ENCODE results near the gene CHST15.
"Not testable (repeated sequence)": the region's sequence is repeated elsewhere in the genome, so short reads cannot be mapped to it uniquely, and the experiment has no call there.

The CHST15 gene

GRCh38 chr10:124040451-124041188, 52.8 kb downstream of the CHST15 start:
- DNase-seq, result no peak

GRCh38 chr10:124039483-124040013, 53.9 kb downstream of the CHST15 start:
- no peak for DNase-seq

DNA sequence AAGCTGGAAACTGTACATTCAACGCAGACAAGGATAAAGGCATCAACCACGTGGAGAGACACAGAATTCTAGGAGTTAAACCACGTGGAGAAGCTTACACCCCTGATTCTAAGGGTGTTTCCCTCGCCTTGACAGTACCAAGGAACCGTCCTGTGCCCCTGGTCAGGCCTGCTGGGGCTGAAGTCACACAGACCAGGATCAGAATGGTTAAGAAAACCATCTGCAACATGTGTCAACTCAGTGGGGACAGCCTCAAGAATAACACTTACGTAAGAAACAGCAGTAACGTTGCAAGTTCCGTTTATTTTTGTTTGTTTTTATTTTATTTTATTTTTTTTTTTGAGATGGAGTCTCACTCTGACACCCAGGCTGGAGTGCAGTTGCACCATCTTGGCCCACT, 55.6 kb downstream of the CHST15 start:
- no peak for DNase-seq

DNA sequence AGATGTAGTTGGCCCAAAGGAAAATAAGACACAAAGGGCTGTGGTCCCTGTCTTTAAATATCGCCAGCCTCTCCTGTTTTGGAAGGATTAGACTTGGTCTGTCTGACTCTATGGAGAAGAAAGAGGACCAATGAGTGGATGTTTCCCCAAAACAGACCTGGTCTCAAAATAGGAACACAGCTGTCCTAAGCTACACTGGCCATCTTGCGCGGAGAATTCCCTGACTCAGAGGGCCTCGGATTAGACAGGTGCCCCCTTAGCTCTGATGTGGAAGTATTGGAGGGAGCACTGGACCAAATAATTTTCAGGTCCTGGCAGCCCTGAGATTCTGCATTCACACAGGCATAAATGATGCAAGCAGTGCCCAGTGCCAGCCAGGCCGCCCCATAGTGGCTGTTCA, 56.1 kb downstream of the CHST15 start:
- no peak for DNase-seq

GRCh38 chr10:124036746-124037145, 56.7 kb downstream of the CHST15 start:
- no peak for DNase-seq

GRCh38 chr10:124035928-124036558, 57.4 kb downstream of the CHST15 start:
- DNase-seq, result peak; percentile 40

GRCh38 chr10:124035306-124035927, 58.0 kb downstream of the CHST15 start:
- no peak for DNase-seq

DNA sequence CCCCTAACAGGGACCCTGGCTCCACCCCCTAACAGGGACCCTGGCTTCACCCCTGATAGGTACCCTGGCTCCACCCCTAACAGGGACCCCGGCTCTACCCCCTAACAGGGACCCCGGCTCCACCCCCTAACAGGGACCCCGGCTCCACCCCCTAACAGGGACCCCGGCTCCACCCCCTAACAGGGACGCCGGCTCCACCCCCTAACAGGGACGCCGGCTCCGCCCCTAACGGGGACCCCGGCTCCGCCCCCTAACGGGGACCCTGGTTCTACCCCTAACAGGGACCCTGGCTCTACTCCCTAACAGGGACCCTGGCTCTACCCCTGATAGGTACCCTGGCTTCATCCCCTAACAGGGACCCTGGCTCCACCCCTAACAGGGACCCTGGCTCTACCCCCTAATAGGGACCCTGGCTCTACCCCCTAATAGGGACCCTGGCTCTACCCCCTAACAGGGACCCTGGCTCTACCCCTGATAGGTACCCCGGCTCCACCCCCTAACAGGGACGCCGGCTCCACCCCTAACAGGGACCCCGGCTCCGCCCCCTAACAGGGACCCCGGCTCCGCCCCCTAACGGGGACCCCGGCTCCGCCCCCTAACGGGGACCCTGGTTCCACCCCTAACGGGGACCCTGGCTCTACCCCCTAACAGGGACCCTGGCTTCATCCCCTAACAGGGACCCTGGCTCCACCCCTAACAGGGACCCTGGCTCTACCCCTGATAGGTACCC, 58.7 kb downstream of the CHST15 start:
- not testable (repeated sequence) for DNase-seq

DNA sequence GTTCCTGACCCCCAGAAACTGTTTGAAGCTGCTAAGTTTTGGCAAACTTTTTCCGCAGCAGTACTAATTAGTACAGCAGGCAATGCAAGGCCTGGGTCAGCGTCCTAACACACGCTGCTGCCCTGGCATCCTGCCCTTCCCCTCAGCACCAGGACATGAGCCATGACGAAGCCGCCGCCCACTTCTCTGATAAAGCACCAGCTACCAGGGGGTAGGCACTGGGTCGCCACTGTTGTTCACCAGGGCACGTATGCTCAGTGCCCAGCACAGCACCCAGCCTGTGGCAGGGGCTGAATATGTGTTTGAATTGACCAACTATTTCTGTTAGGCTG, 59.5 kb downstream of the CHST15 start:
- DNase-seq, result no peak

DNA sequence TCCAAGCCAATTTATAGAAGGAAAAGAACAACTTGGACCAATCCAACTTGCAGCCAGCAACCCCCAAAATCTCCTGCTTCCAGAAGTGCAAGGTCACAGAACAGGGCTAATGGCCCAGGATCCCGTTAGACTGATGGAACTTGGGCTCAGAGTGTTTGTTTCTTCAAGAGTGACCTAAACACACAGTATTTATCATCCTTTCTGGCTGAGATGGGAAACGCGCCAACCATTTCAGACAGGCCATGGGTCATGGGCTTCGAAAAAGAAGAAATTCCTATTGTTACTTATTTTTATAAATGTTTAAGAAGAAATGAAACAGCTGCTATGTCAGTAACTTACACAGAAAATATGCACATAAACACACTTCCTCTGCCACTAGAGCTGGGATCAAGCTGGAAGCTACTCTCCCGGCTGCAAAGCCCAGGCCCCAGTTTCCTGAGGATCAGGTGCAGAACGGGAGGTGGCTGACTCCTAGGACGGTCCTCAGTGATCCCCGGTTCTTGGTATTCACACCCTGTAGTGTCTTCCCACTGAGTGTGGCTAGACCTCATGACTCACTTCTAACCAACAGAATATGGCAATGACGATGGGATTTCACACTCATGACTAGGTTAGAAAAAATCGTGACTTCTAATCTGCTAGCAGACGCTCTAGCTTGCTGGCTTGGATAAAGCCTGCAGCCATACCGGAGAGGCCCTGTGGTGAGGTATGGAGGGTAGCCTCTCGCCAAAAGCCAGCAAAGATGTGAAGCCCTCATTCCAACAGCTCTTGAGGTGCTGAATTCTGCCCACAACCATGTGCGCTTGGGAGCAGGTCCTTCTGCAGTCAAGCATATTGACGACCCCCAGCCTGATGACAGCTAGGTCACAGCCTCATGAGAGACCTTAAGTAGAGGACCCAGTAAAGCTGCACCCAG, 60.2 kb downstream of the CHST15 start:
- DNase-seq, result no peak

- no peak for DNase-seq
These were observed 61.1 kb downstream of the CHST15 start for GRCh38 chr10:124032087-124032935.

- DNase-seq, result no peak
These were observed 62.8 kb downstream of the CHST15 start for GRCh38 chr10:124030492-124031110.

DNA sequence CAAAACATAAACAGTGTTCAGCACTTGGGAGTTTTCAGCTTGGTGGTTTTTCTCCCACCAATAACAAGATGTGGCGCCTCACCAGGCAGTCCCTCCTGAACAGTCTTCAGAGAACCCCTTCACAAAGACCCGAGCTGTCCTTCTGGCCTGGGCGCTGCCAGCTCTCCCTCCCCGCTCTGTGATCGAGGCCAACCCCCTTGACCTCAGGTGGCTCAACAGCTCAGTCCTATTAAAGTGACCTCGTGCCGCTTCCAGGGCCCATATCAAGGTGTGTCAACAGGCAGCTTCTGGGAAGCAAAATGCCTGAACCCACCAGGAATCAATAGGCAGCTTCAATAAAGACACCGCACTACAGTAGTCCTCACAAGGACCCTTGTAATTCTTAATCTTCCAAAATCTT, 63.3 kb downstream of the CHST15 start:
- DNase-seq, result no peak

GRCh38 chr10:124029559-124029958, 63.8 kb downstream of the CHST15 start:
- no peak for DNase-seq

DNA sequence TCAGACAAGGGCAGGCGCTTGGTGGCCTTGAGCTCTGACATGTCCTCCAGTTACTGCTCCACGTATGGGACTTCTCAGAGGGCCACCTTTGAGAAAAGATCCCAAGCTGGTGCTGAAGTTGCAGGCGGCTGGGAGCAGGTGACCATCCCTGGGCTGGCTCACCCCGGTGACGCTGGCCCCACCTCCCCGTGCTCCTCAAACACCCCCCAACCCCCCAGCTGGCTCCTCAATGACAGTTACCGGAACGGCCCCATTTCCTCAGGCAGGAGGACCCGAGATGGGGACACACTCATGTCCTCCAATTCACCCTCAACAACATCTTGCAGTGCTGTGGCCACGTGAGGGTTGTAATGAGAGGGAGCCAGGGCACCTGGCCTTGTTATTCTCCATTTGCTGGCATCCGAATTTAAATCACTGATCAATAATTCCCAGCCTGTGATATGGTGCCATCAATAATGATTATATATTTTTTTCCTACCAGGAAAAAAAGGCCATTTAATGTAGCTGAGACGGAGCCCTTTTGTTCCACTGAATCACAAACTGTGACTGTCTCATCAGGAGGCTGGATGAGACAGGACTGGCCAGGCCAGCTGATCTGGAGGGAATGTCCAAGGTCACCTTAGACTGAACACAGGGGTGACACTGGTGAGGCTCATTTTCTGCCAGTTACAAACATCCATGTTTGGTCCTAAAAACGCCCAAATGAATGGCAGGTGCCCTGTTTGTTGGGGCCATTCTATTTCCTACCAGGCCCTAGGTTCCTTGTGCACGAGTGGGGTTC, 64.5 kb downstream of the CHST15 start:
- no peak for DNase-seq

GRCh38 chr10:124027651-124028050, 65.7 kb downstream of the CHST15 start:
- no peak for DNase-seq

DNA sequence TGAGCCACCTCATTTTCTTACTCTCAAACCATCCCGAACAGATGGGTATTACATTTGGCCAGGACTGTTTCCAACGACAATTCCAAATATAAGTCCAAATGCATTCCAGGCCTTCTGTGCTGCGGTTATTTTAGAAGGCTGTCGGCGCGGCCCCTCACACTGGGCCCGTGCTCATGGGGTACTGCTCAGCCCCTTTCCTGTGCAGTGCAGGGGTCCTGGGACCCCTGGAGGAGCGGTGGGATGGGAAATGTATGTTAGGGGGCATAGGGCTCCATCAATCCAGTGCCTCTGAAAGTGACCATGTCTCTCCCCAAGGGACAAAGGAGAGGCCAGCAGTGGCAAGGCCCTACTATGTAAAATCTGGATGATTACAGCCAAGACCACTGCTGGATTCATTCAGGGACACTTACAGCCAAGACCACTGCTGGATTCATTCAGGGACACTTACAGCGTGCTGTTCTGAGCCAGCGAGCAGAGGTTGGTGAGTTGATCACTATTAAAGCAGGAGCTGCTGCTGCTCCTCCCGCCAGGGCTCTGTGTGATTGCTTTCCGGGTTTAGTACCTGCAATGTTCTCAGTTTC, 66.3 kb downstream of the CHST15 start:
- DNase-seq, result no peak

DNA sequence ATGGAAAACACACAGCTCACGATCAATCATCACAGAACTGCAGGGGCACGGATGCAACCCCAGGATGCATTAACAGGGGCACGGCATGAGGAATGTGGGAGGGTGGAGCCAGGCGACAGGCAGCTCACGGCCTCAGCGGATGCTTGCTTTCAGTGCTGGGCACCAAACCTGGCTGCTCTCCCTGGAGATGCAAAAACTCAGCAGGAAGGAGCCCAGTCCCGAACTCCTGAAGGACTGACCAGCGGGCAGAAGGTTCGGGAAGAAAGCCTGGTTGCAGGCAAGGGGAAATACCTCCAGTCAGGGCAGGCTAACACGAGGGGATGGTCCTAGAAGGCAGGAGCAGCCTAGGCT, 66.8 kb downstream of the CHST15 start:
- DNase-seq, result no peak

- DNase-seq, result no peak
These were observed 67.5 kb downstream of the CHST15 start for GRCh38 chr10:124025660-124026588.
